ENCODE measurements around the gene PPFIBP2.

The PPFIBP2 gene

DNA sequence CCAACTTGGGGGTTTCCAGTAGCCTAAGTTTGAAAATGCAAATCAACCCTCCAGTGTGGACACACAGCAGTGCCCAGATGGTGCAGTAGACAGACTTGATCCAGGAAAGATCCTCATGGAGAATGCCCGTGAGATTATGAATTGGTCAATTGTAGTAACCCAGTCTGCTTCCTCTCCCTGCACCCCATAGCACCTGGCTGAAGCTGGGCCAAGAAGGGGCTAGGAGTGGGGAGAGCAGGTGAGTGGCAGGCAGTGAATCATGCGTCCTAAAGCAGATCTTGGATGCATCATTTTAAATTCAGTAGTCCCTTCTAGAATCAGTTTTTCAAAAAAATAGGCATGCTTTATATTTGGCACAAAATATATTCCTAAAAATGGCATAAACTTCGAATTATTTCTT is 107.3 kb downstream of the PPFIBP2 start:
- TF ChIP-seq, protein P1, sequence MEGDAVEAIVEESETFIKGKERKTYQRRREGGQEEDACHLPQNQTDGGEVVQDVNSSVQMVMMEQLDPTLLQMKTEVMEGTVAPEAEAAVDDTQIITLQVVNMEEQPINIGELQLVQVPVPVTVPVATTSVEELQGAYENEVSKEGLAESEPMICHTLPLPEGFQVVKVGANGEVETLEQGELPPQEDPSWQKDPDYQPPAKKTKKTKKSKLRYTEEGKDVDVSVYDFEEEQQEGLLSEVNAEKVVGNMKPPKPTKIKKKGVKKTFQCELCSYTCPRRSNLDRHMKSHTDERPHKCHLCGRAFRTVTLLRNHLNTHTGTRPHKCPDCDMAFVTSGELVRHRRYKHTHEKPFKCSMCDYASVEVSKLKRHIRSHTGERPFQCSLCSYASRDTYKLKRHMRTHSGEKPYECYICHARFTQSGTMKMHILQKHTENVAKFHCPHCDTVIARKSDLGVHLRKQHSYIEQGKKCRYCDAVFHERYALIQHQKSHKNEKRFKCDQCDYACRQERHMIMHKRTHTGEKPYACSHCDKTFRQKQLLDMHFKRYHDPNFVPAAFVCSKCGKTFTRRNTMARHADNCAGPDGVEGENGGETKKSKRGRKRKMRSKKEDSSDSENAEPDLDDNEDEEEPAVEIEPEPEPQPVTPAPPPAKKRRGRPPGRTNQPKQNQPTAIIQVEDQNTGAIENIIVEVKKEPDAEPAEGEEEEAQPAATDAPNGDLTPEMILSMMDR (IDR thresholded peaks at IDR 0.05; ENCODE audit: low read depth, low read length, missing control alignments) = no peak
- H3K4me3 ChIP-seq (ENCODE audit: low read depth, low read length) = no peak overlapping the region
- no peak for DNase-seq (ENCODE audit: low read depth)

DNA sequence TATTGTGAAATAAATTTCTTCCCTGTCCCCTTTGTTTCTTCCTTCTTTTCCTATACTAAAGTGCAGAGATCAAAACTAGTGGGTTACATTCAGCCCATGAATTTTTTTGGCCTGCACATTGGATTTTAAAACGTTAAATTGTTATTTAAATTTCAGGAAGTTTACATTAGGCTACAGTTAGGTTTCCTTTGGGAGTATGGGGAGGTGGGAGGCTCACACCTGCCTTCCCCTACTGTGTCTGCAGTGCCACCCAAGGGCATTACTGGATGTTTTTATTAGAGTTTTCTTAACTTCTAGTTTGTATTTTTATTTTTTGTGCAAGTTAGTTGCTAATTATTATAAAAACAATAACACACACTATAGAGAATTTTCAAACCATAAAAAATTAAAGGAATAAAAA is 107.8 kb downstream of the PPFIBP2 start:
- DNase-seq (ENCODE audit: low read depth) = no peak
- TF ChIP-seq, protein P1 (IDR thresholded peaks at IDR 0.05; ENCODE audit: low read depth, low read length, missing control alignments) = no peak
- no peak overlapping the region for H3K4me3 ChIP-seq (ENCODE audit: low read depth, low read length)

DNA sequence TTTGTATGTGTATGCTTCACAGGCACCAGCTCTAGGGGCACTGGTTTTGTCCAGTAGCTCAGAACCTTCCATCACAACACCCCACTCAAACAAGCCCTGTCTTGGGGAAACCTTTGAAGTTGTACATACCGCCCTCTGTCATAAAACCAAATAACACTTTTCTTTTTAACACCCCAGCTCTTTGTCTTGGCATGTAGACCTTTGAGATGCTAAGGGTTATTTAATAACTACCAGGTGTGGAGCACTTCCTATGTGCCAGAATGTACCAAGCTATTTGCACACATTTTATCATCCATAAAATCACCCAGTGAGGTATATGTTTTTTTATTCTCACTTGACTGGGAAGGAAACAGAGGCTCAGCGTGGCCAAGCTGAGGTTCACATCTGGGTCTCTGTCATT is 108.9 kb downstream of the PPFIBP2 start:
- TF ChIP-seq, protein P1 (IDR thresholded peaks at IDR 0.05; ENCODE audit: low read depth, low read length, missing control alignments) = no peak
- H3K4me3 ChIP-seq (ENCODE audit: low read depth, low read length) = no peak overlapping the region
- DNase-seq (ENCODE audit: low read depth) = no peak

DNA sequence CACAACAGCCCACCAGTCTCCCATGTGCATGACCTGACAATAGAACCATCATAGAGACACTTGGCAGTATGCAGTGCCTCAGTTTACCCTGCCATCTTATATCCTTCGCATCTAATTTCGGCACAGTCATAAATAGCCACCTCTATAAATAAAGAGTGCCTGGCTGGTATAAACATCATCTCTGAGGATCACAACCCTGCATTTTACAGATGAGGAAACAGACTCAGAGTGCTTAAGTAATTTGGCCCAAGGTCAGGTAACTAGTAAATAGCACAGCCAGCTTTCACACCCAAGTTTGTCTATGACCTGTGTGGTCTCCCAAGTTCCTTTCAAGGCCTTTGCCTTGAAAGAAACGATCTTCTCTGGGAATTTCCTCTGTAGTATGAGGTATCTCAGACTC is 114.9 kb downstream of the PPFIBP2 start:
- TF ChIP-seq, protein P1 (IDR thresholded peaks at IDR 0.05; ENCODE audit: low read depth, low read length, missing control alignments) = no peak
- no peak overlapping the region for H3K4me3 ChIP-seq (ENCODE audit: low read depth, low read length)
- DNase-seq (ENCODE audit: low read depth) = no peak

DNA sequence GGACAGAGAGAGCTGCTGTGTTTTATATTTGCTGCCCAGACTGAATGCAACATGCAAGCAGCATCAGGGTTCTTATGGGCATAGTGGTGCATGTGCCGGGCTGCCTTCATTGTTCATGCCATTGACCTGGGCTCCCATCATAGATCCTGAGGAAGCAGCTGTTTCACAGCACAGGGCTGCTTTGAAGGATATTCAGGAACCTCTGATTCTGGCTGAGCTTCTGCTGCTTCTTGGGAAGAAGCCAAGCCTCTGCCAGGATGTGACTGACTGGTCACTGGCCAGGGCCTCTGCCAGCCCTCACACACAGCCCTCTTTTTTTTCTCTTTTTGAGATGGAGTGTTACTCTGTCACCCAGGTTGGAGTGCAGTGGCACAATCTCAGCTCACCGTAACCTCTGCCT is 116.2 kb downstream of the PPFIBP2 start:
- DNase-seq (ENCODE audit: low read depth) = no peak
- H3K4me3 ChIP-seq (ENCODE audit: low read depth, low read length) = no peak overlapping the region
- TF ChIP-seq, protein P1 (IDR thresholded peaks at IDR 0.05; ENCODE audit: low read depth, low read length, missing control alignments) = no peak

DNA sequence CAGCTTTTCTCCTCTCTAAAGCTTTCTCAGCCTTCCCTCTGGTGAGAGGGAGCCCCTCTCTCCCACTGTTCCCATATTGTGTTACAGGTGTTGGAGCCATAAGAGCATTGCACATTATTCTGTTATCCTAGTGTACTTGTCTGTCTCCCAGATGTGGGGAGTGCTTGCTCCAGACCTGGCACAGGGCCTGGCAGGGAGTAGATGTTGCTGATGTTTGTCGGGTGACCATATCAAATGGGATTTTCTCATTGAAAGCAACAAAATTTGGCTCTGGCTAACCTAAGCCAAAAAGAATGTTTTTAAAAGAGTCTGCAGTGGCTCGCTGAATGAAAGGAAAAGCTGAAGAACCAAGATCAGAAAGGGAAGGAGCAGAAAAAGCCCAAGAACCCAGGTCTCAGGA is 118.4 kb downstream of the PPFIBP2 start:
- TF ChIP-seq, protein P1 (IDR thresholded peaks at IDR 0.05; ENCODE audit: low read depth, low read length, missing control alignments) = no peak
- DNase-seq (ENCODE audit: low read depth) = no peak
- H3K4me3 ChIP-seq (ENCODE audit: low read depth, low read length) = no peak overlapping the region

DNA sequence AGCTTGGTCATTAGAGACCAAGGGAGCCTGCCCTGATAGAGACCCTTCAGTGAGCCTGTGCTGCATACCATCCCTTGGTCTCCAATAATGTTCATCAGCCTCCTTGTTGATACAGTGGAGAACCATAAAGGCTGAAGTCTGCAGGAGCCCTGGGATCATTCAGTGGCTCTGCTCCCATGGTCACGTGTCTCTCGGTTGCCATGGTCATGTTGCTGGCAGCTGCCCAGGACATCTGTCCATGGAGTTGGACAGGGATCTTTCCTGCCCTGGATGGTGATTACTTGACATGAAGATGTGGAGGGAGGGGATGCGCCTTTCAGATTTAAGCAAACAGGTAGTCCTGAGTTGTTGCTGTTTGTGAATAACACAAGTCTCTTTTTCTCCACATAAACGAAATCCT is 121.3 kb downstream of the PPFIBP2 start:
- no peak overlapping the region for H3K4me3 ChIP-seq (ENCODE audit: low read depth, low read length)
- TF ChIP-seq, protein P1 (IDR thresholded peaks at IDR 0.05; ENCODE audit: low read depth, low read length, missing control alignments) = no peak
- DNase-seq (ENCODE audit: low read depth) = no peak
